IMR-90 (cell line): Measurements from ENCODE around the gene TNFAIP8L1.

ENCODE experiments used
- CEBPB ChIP-seq: IDR thresholded peaks from 2 replicates; pipeline ENCODE4 v1.6.1; 2012; ENCODE audit warnings: low read depth, low read length, improper control_type of control experiment
- MAFK ChIP-seq: IDR thresholded peaks from 2 replicates; pipeline ENCODE4 v1.6.1; 2012; ENCODE audit warnings: low read depth, low read length, improper control_type of control experiment
- MXI1 ChIP-seq: IDR thresholded peaks from 2 replicates; pipeline ENCODE4 v1.6.1; 2012; ENCODE audit warnings: low read depth, mild to moderate bottlenecking, low read length, moderate library complexity, borderline replicate concordance
- POLR2A ChIP-seq: IDR thresholded peaks from 2 replicates; pipeline ENCODE4 v1.6.1; 2012; ENCODE audit warnings: mild to moderate bottlenecking, low read depth, low read length
- RAD21 ChIP-seq: IDR thresholded peaks from 2 replicates; pipeline ENCODE4 v1.6.1; 2012; ENCODE audit warnings: low read length, improper control_type of control experiment
- RFX5 ChIP-seq: IDR thresholded peaks from 2 replicates; pipeline ENCODE4 v1.8.0; 2012; ENCODE audit warnings: low read depth, mild to moderate bottlenecking, low read length, moderate library complexity
- TF ChIP-seq, protein P1 (sequence below): fragments of 150-350 bp; IDR thresholded peaks from 2 replicates; pipeline ENCODE4 v1.6.1; 2017; ENCODE audit warnings: mild to moderate bottlenecking, antibody characterized with exemption, low read length, low read depth
- TF ChIP-seq, protein P2 (sequence below): conservative IDR thresholded peaks from 2 replicates; pipeline ENCODE4 v1.5.1; 2012; ENCODE audit warnings: mild to moderate bottlenecking, low read depth, low read length, improper control_type of control experiment

DNA sequence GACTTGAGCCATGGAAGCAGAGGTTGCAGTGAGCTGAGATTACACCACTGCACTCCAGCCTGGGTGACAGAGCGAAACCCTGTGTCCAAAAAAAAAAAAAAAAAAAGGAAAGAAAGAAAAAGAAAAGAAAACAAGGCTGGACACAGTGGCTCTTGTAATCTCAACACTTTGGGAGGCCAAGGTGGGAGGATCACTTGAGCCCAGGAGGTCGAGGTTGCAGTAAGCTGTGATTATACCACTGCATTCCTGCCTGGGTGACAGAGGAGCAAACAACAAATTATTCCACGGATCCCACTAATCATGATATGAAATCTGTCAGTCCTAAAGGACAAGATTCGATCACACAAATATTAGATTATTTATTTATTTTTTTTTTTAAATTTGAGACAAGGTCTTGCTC lies 33.9 kb downstream of the TNFAIP8L1 start:
- TF ChIP-seq POLR2A (no peak), RAD21 (no peak), CEBPB (no peak), RFX5 (no peak), MAFK (no peak), MXI1 (no peak)
- TF ChIP-seq, protein P1, sequence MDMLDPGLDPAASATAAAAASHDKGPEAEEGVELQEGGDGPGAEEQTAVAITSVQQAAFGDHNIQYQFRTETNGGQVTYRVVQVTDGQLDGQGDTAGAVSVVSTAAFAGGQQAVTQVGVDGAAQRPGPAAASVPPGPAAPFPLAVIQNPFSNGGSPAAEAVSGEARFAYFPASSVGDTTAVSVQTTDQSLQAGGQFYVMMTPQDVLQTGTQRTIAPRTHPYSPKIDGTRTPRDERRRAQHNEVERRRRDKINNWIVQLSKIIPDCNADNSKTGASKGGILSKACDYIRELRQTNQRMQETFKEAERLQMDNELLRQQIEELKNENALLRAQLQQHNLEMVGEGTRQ: no peak
- TF ChIP-seq, protein P2, sequence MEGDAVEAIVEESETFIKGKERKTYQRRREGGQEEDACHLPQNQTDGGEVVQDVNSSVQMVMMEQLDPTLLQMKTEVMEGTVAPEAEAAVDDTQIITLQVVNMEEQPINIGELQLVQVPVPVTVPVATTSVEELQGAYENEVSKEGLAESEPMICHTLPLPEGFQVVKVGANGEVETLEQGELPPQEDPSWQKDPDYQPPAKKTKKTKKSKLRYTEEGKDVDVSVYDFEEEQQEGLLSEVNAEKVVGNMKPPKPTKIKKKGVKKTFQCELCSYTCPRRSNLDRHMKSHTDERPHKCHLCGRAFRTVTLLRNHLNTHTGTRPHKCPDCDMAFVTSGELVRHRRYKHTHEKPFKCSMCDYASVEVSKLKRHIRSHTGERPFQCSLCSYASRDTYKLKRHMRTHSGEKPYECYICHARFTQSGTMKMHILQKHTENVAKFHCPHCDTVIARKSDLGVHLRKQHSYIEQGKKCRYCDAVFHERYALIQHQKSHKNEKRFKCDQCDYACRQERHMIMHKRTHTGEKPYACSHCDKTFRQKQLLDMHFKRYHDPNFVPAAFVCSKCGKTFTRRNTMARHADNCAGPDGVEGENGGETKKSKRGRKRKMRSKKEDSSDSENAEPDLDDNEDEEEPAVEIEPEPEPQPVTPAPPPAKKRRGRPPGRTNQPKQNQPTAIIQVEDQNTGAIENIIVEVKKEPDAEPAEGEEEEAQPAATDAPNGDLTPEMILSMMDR: no peak
